GM19099 (cell line): ENCODE data around the gene LOC101059915.

Experiments used
- POLR2A ChIP-seq: IDR thresholded peaks from 3 replicates; pipeline ENCODE4 v1.6.1; 2011; ENCODE audit warnings: low read depth; ENCODE audit not compliant: insufficient read length; ENCODE audit errors: extremely low read depth

LOC101059915 gene

GRCh38 chrX:71632923-71633657 is 34.3 kb upstream of the LOC101059915 start:
- no peak for TF ChIP-seq POLR2A

GRCh38 chrX:71634366-71634765 is 33.0 kb upstream of the LOC101059915 start:
- TF ChIP-seq POLR2A: no peak

GRCh38 chrX:71636438-71637252 is 30.7 kb upstream of the LOC101059915 start:
- TF ChIP-seq POLR2A: no peak

GRCh38 chrX:71637253-71637618 is 30.1 kb upstream of the LOC101059915 start:
- no peak for TF ChIP-seq POLR2A

GRCh38 chrX:71637848-71638247 is 29.5 kb upstream of the LOC101059915 start:
- TF ChIP-seq POLR2A: no peak

- TF ChIP-seq POLR2A: no peak
Measured at GRCh38 chrX:71638409-71638808, 28.9 kb upstream of the LOC101059915 start.

GRCh38 chrX:71640002-71640401 is 27.3 kb upstream of the LOC101059915 start:
- TF ChIP-seq POLR2A: no peak

GRCh38 chrX:71650333-71650969 is 16.9 kb upstream of the LOC101059915 start:
- no peak for TF ChIP-seq POLR2A

GRCh38 chrX:71652405-71652804 is 14.9 kb upstream of the LOC101059915 start:
- TF ChIP-seq POLR2A: no peak

GRCh38 chrX:71653344-71653743 is 14.0 kb upstream of the LOC101059915 start:
- TF ChIP-seq POLR2A: no peak

- no peak for TF ChIP-seq POLR2A
Measured at GRCh38 chrX:71657267-71657666, 10.1 kb upstream of the LOC101059915 start.

GRCh38 chrX:71659342-71659741 is 8.0 kb upstream of the LOC101059915 start:
- no peak for TF ChIP-seq POLR2A

GRCh38 chrX:71659959-71660358 is 7.4 kb upstream of the LOC101059915 start:
- TF ChIP-seq POLR2A: no peak

- TF ChIP-seq POLR2A: no peak
Measured at GRCh38 chrX:71660562-71661416, 6.6 kb upstream of the LOC101059915 start.

GRCh38 chrX:71661919-71662318 is 5.4 kb upstream of the LOC101059915 start:
- no peak for TF ChIP-seq POLR2A
